ENCODE measurements around the gene EPHX1.
"Not testable (repeated sequence)": the region's sequence is repeated elsewhere in the genome, so short reads cannot be mapped to it uniquely, and the experiment has no call there.

GRCh38 chr1:225810579-225811538 lies 935 bp downstream of the EPHX1 start:
- not testable (repeated sequence) for TF ChIP-seq POLR2A (IDR thresholded peaks at IDR 0.05; ENCODE audit: control extremely low read depth in 1 of 2, low read depth in 2 of 2, low read length in 2 of 2); YY1 (IDR thresholded peaks at IDR 0.05; ENCODE audit: low read depth, low read length); SRF (IDR thresholded peaks at IDR 0.05; ENCODE audit: low read depth, low read length); POLR2AphosphoS5 (IDR thresholded peaks at IDR 0.05; ENCODE audit: low read depth, low read length); CHD1 (IDR thresholded peaks at IDR 0.05; ENCODE audit: low read depth, low read length); SP4 (IDR thresholded peaks at IDR 0.05; ENCODE audit: low read length); CTCF (IDR thresholded peaks at IDR 0.05; ENCODE audit: control extremely low read depth in 1 of 3, insufficient read depth in 1 of 3, low read depth in 1 of 3, low read length in 3 of 3); CHD2 (IDR thresholded peaks at IDR 0.05; ENCODE audit: low read length); EP300 (IDR thresholded peaks at IDR 0.05; ENCODE audit: borderline replicate concordance in 1 of 2, low read depth in 2 of 2, low read length in 2 of 2)
